Measurements from ENCODE around the gene GCNA.

GCNA gene

DNA sequence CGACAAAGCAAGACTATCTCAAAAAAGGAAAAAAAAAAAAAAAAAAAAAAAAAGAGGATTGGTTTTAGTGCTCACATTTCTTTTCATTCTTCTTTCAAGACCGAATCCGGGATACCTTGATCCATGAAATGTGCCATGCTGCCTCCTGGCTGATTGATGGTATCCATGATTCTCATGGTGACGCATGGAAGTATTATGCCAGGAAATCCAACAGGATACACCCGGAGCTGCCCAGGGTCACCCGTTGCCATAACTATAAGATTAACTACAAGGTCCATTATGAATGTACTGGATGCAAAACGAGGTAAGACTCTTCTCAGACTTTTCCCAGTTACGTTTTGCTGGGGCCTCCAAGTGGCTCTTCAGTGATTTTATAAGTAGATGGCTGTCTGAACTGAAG, 34.0 kb downstream of the GCNA start:
- H3K36me3 ChIP-seq: peaks cover 43% of the 10 kb centered on the region

DNA sequence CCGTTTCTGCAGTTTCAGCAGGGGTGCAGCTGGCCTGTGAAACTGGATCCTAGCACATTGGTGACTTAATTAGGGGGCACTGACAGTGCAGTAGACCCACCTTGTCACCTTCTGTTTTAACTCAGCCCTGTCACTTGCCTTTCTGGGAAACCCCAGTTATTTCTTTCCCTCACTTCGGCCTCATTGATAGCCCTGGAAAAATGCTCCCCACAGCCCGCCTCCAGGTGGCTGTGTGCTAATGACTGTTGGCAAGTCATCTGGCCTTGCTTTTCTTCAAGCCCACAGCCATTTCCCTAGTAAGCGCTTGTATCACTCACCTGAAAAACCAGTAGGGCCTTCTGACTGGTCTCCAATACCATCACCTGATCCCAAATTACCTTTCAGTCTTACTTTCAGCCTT, 36.8 kb downstream of the GCNA start:
- Histone ChIP-seq H3K36me3 (peaks cover 32% of the 10 kb centered on the region), H3K27ac (no peak overlapping the region), H3K9me3 (no peaks in the 10 kb centered on the region), H3K4me3 (ENCODE audit: low read depth in 1 of 2, low read length in 1 of 2) (no peak overlapping the region), H3K4me1 (ENCODE audit: control insufficient read depth in 1 of 2, insufficient read depth in 1 of 2, low read depth in 1 of 2, low read length in 1 of 2) (no peaks in the 10 kb centered on the region), H3K27me3 (no peaks in the 10 kb centered on the region)
- TF ChIP-seq, protein P1, sequence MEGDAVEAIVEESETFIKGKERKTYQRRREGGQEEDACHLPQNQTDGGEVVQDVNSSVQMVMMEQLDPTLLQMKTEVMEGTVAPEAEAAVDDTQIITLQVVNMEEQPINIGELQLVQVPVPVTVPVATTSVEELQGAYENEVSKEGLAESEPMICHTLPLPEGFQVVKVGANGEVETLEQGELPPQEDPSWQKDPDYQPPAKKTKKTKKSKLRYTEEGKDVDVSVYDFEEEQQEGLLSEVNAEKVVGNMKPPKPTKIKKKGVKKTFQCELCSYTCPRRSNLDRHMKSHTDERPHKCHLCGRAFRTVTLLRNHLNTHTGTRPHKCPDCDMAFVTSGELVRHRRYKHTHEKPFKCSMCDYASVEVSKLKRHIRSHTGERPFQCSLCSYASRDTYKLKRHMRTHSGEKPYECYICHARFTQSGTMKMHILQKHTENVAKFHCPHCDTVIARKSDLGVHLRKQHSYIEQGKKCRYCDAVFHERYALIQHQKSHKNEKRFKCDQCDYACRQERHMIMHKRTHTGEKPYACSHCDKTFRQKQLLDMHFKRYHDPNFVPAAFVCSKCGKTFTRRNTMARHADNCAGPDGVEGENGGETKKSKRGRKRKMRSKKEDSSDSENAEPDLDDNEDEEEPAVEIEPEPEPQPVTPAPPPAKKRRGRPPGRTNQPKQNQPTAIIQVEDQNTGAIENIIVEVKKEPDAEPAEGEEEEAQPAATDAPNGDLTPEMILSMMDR (IDR thresholded peaks at IDR 0.05): no peak

More for the DNA sequence above, 34.0 kb downstream of the GCNA start:
- TF ChIP-seq, protein P1 (IDR thresholded peaks at IDR 0.05): no peak
- H3K9me3 ChIP-seq: no peaks in the 10 kb centered on the region
- H3K4me1 ChIP-seq (ENCODE audit: control insufficient read depth in 1 of 2, insufficient read depth in 1 of 2, low read depth in 1 of 2, low read length in 1 of 2): no peaks in the 10 kb centered on the region
- H3K4me3 ChIP-seq (ENCODE audit: low read depth in 1 of 2, low read length in 1 of 2): no peak overlapping the region
- no peak overlapping the region for H3K27ac ChIP-seq
- no peaks in the 10 kb centered on the region for H3K27me3 ChIP-seq

DNA sequence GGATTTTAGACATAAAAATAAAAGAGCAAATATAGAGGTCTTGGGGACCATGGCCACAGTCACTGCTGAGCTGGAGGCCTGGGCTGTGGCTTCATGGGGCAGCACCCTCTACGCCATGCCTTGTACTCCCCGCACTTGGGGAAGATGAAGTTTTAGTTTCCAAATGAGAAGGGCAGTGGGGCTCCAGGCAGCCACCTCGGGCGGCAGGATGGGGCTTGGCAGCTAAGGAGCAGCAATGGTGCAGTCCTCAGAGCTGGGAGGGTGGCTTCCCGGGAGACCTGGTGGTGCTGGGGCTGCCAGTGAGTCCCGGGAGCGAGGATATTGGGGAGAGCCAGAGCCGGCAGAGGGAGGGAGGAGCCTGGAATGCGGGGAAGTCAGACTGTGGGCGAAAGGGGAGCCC, 37.7 kb downstream of the GCNA start:
- peaks cover 27% of the 10 kb centered on the region for H3K36me3 ChIP-seq
- H3K27me3 ChIP-seq: no peaks in the 10 kb centered on the region
- no peak overlapping the region for H3K4me3 ChIP-seq (ENCODE audit: low read depth in 1 of 2, low read length in 1 of 2)
- no peaks in the 10 kb centered on the region for H3K9me3 ChIP-seq
- TF ChIP-seq, protein P1 (IDR thresholded peaks at IDR 0.05): no peak
- H3K27ac ChIP-seq: no peak overlapping the region
- H3K4me1 ChIP-seq (ENCODE audit: control insufficient read depth in 1 of 2, insufficient read depth in 1 of 2, low read depth in 1 of 2, low read length in 1 of 2): no peaks in the 10 kb centered on the region

DNA sequence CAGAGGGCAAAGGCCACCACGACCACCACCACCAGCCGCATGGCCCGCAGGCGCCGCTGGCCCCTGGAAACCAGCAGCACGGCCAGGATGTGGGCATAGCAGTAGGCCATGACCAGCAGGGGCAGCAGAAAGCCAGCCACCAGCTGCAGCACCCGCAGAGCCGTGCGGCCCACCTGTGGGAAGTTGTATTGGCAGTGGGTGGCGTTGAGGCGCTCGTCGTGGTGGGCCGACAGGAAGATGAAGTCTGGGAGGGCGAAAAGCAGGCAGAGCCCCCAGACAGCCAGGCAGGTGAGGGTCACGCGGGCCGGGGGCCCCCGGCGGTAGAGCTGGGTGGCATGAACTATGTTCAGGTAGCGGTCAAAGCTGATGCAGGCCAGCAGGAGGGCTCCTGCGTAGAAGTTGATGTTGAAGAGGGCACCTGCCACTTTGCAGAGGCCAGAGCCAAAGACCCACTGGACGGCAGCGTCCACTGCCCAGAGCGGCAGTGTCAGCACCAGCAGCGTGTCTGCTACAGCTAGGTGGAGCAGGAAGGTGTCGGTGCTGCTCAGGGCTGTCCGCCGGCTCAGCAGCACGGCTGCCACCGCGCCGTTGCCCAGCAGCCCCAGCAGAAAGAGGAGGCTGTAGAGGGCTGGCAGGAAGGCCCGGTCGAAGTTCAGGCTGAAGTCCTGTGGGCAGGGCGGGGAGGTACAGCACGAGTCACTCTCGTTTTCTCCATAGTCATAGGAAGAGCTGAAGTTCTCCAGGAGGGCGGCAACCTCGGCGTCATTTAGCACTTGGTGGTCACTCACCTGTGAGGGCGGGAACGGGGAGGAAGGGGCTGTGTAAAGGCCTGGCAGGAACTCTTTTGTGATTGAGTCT, 38.7 kb downstream of the GCNA start:
- no peaks in the 10 kb centered on the region for H3K9me3 ChIP-seq
- H3K4me1 ChIP-seq (ENCODE audit: control insufficient read depth in 1 of 2, insufficient read depth in 1 of 2, low read depth in 1 of 2, low read length in 1 of 2): no peaks in the 10 kb centered on the region
- TF ChIP-seq, protein P1 (IDR thresholded peaks at IDR 0.05): no peak
- no peak overlapping the region for H3K4me3 ChIP-seq (ENCODE audit: low read depth in 1 of 2, low read length in 1 of 2)
- no peaks in the 10 kb centered on the region for H3K27me3 ChIP-seq
- no peak overlapping the region for H3K27ac ChIP-seq
- peaks cover 19% of the 10 kb centered on the region for H3K36me3 ChIP-seq

DNA sequence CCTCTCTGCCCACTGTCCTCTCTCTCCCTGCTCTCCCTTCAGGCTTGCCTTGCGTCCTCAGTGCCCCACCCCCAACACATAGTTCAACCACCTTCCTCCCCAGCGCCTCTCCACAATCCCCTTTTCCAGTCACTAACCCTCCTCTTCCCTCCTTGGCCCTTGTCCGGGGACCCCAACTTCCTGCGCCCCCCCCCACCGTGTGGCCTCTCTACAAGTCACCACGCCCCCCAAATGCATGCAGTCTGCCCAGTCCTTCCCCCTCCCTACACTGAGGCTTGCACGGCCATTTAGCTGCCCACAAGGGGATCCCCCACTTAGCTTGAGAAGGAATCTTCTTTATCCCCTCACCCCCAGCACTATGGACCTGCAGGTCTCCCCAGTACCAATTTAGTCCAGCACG, 39.5 kb downstream of the GCNA start:
- H3K4me3 ChIP-seq (ENCODE audit: low read depth in 1 of 2, low read length in 1 of 2): no peak overlapping the region
- H3K27ac ChIP-seq: no peak overlapping the region
- TF ChIP-seq, protein P1 (IDR thresholded peaks at IDR 0.05): no peak
- H3K9me3 ChIP-seq: no peaks in the 10 kb centered on the region
- no peaks in the 10 kb centered on the region for H3K4me1 ChIP-seq (ENCODE audit: control insufficient read depth in 1 of 2, insufficient read depth in 1 of 2, low read depth in 1 of 2, low read length in 1 of 2)
- H3K27me3 ChIP-seq: no peaks in the 10 kb centered on the region
- H3K36me3 ChIP-seq: peaks cover 13% of the 10 kb centered on the region
